HG03196 (cell line): ENCODE data around the gene SFMBT2.
"Not testable (repeated sequence)": the region's sequence is repeated elsewhere in the genome, so short reads cannot be mapped to it uniquely, and the experiment has no call there.

ENCODE experiments used
- ATAC-seq: cut with Tn5 transposase; IDR thresholded peaks from one replicate; pipeline ENCODE4 v1.9.1; 2021; ENCODE audit not compliant: unreplicated experiment

The SFMBT2 gene

DNA sequence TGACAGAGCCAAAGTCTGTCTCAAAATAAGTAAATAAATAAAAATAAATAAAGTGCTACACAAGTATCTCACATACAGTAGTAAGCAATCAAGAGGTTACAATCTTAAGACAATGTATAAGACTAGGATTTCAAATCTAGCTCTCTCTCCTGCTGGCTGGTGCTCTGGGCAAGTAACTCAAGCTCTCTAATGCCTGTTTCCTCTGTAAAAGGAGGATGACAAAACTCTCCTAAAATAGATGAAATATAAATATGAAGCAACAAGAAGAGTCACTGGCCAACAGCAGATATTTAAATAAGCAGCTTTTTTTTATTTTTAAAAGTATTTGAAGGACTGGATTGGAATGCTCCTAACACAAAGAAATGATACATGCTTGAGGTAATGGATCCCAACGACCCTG lies 7.2 kb downstream of the SFMBT2 start:
- ATAC-seq = no peak

DNA sequence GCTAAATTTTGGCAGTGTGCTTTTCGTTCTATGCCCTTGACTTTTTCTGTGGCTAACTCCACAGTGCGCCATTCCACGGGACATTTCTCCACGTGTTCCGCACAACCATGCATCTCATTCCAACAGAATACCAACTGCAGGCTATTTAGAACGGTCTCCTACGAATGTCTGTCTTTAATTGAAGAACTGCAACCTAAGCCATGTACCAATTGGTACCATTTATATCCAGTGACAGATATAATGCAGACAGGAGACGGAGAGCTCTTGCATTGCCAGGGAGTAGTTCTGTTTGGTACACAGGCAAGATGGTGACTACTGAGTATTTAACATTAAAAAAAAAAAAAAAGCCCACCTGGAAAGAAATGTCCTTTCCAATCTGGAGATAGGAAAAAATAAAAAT lies 9.1 kb downstream of the SFMBT2 start:
- no peak for ATAC-seq

DNA sequence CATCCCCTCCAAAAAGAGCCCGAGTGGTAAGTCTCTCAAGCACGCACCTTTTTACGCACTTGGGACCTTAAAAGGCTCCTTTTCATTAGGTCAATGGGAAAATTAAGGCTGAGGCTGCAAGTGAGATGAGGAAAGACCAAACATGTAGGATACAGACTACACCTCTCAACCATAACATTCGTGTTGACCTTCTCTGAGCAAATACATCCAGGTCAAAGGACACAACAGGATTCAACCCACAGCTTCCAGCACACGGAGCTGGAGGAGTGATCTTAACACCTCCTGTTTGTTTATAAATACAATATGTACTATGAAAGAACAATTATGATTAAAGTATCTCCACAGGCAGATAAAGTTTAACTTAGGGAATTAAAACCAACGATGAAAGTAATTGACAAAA lies 9.7 kb downstream of the SFMBT2 start:
- ATAC-seq = no peak

DNA sequence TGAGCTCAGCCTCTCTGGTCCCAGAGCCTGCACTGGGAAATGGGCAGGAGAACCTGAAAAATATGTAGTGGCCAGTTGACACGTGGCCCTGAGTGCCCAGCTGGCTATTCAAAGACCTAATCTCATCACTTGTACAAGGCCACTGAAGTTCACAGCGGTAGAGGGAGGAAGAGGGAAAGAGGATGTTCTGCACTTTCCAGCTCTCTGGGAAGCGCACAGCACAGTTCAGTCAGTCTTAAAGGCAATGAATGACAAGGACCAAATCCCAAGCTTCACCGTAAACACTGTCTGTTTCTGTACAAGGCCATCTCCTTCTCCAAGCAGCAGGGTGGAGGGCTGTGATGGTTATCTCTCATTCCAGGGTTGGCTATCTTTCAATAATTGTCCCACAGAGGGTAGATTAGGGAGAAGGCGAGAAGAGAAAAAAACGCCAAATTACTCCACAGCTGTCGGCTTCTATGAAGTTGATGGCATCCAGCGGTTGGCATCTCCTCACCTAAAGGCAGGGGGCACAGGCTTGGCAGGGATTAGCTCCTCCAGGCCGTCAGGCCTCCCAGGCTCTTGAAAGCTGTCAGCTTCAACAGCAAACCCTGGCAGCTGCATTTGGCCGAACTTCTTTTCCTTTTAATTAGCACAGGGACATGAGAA lies 10.6 kb downstream of the SFMBT2 start:
- ATAC-seq = no peak

DNA sequence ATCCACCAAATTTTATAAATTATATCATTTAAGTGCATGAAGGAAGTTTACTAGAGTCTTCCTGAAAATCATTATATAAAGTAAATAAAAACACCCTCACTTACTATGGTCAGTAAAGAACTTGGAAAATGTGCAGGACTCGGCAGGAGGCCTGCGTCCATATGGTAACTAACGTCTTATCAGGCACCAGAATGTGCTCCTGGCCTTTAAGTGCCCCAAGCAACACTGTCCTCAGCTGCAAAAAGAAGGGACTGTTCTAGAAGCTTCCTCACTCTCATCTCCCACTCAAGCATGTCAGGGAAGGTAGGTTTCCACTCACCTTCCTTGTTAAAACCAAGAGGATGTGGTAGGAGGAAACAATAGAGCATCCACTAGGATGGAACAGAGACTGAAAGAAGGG lies 11.3 kb downstream of the SFMBT2 start:
- no peak for ATAC-seq

DNA sequence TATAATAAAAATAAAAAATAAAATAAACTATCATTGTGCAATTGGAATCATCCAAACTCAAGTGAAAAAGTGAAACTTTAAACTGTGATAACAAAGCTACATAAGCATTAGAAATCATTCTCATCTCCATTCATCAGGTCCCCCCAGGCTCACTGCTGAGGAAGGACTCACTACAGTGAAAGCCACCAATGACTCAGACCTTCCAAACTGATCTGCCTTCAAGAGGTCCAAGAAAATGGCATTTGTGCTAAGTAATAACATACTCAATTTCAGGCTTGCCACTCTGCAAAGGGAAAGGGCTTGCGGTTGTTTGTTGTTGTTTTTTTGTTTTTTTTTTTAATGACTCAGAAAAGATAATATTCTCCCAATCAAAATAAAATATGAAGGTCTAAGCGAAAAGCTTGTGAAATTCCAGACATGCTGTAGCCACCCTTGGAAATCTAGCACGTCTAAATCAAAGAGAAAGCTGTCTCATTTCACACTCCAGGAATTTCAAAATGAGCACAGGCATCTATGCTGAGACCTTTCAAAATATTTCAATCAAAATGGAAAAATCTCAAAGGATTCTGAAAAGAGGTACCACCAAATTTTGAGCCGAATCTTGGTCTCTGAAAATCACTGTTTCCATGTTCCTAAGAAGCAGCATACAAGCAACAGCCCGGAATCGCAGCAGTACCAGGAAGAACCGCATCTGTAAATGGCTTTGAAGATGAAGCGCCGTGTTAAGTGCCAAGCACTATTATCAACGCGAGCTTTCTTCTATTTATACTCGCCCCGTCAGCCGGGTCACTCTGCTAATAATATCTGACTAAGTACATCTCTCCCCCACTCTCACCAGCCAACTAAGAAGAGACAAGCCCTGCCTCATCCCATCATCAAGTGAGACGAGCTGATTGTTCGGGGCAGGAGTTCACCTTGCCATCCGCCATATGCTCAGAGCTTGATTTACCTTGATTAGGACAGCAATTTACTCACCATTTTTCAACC lies 13.5 kb downstream of the SFMBT2 start:
- ATAC-seq = no peak

DNA sequence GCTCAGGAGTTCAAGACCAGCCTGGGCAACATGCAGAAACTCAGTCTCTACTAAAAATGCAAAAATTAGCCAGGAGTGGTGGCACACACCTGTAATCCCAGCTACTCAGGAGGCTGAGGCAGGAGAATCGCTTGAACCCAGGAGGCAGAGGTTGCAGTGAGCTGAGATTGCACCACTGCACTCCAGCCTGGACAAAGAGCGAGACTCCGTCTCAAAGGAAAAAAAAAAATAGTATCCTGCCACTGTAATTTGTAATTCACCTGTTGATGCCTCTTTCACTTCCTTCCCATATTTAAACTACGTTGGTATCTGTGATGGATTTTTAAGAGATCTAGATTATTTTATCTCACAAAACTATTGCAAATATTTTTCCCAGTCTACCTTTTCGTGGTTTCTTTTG lies 18.5 kb downstream of the SFMBT2 start:
- ATAC-seq = not testable (repeated sequence)

DNA sequence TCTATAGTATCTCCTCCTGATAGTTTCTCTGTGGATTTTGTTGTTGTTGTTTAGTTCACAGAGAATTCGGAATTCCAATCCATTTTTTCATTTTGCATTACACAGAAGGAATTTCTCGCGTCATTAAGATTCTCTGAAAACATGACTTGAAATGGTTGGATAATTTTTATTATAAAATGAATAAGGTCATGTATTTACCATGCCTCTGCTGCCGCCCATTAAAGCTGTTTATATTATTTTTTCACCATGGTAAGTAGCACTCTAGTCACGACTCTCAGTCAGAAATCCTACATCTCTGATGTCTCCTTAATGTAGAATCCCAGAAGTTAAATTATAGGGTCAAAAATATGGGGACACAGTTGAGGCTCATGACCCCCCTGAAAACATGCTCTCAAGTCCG lies 19.1 kb downstream of the SFMBT2 start:
- no peak for ATAC-seq

DNA sequence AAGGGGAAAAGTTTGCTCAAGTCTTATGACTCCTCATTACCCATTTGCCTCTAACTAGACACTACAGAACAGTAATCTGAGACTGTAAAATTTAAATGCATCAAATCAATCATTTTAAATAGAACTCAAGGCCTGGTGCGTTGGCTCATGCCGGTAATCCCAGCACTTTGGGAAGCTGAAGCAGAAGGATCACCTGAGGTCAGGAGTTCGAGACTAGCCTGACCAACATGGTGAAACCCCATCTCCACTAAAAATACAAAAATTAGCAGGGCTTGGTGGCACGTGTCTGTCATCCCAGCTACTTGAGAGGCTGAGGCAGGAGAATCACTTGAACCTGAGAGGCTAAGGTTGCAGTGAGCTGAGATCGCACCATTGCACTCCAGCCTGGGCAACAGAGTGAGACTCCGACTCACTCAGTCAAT lies 20.1 kb downstream of the SFMBT2 start:
- not testable (repeated sequence) for ATAC-seq

DNA sequence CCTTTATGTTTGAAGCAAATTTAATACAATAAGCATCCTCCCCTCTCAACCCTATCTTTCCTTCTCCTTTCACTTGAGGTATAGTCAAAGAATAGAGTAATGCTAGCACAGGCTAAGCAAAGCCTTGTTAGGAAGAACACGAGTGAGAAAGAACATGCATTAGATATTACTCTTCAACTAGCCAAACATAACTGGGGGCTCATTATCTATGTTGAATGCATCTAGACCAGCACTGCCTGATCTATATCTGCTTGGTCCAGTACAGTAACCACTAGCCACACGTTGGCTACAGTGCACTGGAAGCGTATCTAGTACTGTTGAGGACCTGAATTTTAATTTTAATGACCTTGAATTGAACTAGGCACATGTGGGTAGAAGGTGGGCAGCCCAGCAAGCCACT lies 21.0 kb downstream of the SFMBT2 start:
- ATAC-seq = no peak

DNA sequence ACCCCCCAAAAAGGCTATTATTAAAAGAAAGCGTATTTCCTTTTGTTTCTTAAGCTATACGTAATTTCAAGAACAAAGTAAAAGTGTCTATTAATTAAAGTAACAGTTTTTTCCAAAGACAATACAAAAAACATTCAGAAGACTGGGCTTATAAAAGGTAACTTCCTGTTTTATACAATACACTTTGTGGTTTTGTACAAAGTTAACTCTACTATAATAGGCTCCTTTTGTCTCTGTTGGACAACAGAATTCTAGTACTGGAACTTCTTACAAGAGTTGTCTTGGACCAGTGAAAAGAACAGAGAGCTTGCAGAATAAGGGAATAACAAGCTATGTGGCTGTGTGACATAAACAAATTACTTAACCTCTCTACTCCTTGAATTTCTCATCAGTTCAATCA lies 21.5 kb downstream of the SFMBT2 start:
- ATAC-seq = no peak

DNA sequence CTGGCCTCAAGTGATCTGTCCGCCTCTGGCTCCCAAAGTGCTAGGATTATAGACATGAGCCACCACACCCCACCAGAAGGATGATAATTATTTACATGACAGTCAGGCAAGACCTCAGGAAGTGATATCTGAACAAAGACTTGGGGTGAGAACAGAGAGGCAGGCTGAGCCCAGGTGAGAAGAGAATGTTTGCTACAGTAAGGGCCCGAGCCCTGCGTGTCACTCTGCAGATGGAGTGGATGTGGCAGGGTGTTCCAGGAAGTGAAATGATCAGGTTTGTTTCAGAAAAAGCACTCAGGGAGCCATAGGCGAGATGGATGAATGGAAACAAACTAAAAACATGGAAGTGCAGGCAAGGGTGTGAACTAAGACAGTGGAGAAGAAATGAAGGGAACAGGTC lies 22.2 kb downstream of the SFMBT2 start:
- ATAC-seq = no peak

DNA sequence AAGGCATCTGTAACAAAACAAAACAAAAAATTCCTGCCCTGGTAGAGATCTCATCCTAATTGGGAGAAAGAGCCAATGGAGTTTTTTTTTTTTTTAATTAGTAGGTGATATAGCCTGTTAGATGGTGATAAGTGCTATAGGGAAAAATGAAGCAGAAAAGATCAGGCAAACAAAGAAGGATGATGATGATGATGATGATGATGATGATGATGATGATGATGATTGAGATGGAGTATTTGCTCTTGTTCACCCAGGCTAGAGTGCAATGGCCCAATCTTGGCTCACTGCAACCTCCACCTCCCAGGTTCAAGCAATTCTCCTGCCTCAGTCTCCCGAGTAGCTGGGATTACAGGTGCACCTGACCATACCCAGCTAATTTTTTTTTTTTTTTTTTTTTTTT lies 22.7 kb downstream of the SFMBT2 start:
- ATAC-seq = not testable (repeated sequence)

DNA sequence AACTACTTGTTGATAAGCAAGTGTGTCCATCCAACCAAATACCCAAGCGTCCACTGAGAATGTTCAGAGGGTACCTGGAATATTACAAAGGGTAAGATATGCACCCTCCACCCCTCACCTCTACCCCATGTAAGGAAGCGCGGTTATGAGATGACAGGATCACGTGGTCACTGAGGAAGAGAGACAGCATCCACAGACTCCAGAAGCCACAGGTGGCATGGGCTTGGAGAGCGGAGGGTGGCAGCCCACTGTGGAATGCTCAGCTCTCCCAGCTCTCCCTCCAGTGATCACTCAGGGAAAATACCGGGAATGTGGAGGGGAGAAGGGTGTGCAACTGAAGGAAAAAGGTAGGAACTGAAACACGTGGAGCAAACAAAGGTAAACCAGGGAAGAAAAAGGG lies 25.7 kb downstream of the SFMBT2 start:
- no peak for ATAC-seq

DNA sequence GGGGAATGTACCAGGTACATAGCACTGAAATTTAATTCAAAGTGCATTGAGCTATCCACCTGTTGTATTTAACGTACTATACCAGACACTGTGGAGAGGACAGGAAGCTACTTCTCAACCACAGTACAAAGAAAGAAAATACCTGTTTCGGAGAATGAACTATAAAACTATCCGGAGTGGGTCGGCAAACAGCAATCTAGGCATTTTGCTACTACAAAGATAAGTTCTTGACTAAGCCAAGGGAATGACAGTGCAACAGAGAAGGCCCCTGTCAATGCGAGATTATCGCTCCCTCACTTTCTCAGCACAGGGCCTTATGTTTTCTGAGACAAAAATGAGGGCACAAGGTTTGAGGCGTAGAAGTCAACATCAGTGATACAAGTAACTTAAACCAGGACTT lies 27.4 kb downstream of the SFMBT2 start:
- ATAC-seq = no peak

DNA sequence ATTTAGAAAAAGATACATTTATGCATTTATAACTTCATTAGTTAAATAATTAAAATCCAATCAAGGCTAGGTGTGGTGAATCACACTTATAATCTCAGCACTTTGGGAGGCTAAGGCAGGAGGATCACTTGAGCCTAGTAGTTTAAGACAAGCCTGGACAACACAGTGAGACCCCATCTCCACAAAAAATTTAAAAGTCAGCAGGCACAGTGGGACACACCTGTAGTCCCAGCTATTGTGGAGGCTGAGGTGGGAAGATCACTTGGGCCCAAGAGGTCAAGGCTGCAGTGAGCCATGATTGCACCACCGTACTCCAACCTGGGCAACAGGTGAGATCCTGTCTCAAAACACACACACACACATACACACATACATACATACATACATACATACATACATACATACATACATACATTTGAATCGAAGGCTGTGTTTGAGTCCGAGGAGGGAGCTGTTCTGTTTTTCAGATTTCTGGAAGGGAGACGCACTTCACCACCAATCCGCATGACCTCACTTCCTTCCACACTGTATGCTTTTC lies 30.1 kb downstream of the SFMBT2 start:
- ATAC-seq = no peak

DNA sequence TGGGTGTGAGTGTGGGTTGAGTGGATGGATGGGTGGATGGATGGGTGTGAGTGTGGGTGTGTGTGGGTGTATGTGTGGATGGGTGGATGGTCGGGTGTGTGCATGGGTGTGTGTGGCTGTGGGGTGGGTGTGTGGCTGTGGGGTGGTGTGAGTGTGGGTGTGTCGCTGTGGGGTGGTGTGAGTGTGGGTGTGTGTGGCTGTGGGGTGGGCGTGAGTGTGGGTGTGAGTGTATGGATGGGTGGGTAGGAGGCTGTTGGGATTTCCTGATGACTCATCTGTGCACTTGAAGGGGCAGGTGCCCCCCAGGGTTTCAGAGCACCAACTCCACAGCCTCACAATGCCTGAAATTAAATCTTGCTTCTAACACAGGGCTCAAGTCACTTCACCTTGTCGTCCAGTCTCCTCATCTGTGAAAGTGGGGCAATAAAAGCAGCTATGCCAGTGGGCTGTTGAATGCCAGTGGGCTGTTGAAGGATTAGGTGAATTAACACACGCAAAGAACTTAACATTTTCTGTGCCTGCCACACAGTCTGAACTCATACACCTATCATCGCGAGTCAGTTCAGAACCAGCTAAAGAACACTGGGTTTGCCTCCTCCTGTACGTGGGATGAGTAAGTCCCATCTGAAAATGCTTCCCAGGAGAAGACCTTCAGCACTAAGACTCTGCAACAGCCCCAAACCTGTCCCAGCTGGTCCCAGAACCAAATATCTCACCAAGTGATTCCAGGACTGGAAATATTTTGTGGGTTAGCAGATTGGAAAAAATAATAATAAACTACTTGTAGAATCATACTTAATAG lies 32.0 kb downstream of the SFMBT2 start:
- ATAC-seq = no peak

DNA sequence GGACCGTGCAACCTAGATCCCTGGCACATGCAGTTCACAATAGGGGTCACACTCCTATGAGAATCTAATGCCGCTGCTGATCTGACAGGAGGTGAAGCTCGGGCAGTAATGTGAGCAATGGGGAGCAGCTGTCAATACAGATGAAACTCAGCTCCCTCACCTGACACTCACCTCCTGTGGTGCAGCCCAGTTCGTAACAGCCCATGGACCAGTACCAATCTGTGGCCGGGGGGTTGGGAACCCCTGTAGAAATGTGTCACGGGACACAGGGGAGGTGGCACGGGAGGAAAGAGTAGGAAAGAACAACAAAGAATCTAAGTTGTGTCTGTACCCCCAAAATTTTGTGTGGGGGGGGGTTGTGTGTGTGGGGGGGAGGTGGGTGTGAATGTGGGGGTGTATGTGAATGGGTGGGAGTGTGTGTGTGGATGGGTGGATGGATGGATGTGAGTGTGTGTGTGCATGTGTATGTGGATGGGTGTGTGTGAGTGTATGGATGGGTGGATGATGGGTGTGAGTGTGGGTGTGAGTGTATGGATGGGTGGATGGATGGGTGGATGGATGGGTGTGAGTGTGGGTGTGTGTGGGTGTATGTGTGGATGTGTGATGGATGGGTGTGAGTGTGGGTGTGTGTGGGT lies 33.1 kb downstream of the SFMBT2 start:
- ATAC-seq = no peak

DNA sequence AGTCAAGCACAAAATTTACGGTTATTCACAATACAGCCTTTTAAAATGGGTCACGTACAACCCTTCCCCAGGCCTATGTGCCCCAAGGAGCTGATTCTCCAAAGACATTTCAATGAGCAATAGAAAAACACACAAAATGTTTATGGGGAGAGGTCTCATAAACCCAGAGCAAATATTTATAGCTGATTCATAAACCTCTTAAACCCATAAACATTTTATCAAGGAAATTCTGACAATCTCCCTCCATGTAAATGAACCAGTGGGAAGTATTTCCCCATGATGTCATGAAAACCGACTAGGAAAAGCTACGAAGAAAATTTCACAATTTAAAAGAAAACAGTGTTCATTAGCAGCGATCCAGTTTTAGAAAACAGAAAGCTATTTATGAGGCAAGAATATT lies 36.0 kb downstream of the SFMBT2 start:
- no peak for ATAC-seq

DNA sequence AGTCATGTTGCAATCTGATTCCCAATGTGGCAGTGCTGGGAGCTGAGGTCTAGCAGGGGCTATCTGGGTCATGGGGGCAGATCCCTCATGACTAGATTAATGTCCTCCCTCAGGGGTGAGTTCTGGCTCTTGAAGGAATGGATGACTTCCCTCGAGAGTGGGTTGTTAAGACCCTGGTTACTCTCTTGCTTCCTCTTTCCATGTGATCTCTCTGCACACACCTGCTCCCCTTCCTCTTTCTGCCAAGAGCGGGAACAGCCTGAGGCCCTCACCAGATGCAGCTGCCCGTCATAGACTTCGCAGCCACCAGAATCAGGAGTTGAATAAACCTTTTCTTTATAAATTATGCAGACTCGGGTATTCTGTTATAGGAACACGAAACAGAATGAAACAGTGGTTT lies 37.8 kb downstream of the SFMBT2 start:
- no peak for ATAC-seq

DNA sequence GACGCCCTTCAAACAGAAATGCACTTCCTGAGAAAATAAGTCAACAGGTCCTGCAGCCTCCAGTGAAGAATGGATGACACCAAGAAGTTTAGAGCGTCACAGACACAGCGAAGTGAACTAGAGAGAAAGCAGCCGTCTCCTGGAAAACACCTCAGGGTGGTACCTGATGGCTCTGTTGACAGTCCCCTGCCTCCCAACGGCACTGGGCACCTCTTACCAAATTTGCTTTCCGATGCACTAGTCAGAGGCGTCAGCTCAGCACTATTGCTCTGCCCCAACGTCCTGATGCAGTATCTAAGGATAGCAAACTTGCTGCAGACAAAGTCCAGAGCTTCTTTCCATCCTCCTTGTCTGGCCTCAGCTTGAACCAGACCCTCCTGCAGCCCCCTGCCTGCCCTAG lies 38.3 kb downstream of the SFMBT2 start:
- ATAC-seq = no peak
